Endothelial cell of umbilical vein (primary cell): Measurements from ENCODE around the gene ACOD1. TPM values are rescaled to one million over a fixed set of nuclear protein-coding genes. Genes with fewer than 3 reads are reported as not detected.

ENCODE experiments used
- BruUV-seq: library from RNA; stranded (reverse); fragments of 400-500 nt; replicated peaks from 2 replicates; lab custom pipeline; 2021; lab: Mats Ljungman, UMichigan
- CTCF ChIA-PET: fragments of 300-600, 350-600 bp; sonication (Branson Sonifier 250); formaldehyde crosslinking; loops from one replicate; lab custom pipeline; 2021; ENCODE audit warnings: antibody characterized with exemption, inconsistent platforms; lab: Charles Lee
- POLR2A ChIA-PET: fragments of 300-600, 350-600 bp; sonication (Branson Sonifier 250); formaldehyde crosslinking; loops from one replicate; lab custom pipeline; 2021; ENCODE audit warnings: antibody characterized with exemption, inconsistent platforms; lab: Charles Lee
- DNase-seq: peaks from one replicate; pipeline ENCODE4 v3.0.0-alpha.2; 2011; ENCODE audit warnings: low read depth, low spot score
- FAIRE-seq: peaks from 2 replicates; lab custom pipeline; 2011; peaks lifted over from hg19 to GRCh38; lab: Jason Lieb, UNC
- H2AFZ ChIP-seq: 2 replicates; pipeline ENCODE4 v1.6.0; 2012; ENCODE audit warnings: low read depth, low read length, control low read depth, inconsistent platforms
- H3K27ac ChIP-seq: 2 replicates; pipeline ENCODE4 v1.5.1; 2011; ENCODE audit warnings: low read depth, mild to moderate bottlenecking, control low read depth, low read length, moderate library complexity; ENCODE audit not compliant: insufficient read depth
- H3K27me3 ChIP-seq, 2 experiments: 2 replicates each; pipeline versions ENCODE4 v1.6.0 to v1.6.1; 2011; ENCODE audit warnings: low read length in 2 of 2, mixed read lengths in 1 of 2; ENCODE audit not compliant: control insufficient read depth in 2 of 2, insufficient read depth in 2 of 2
- H3K36me3 ChIP-seq, 2 experiments: 2 replicates in 1 of 2; 3 replicates in 1 of 2; pipeline ENCODE4 v1.5.1; 2011; ENCODE audit warnings: low read length in 2 of 2, mild to moderate bottlenecking in 1 of 2, moderate library complexity in 1 of 2; ENCODE audit not compliant: control insufficient read depth in 2 of 2, insufficient read depth in 2 of 2; ENCODE audit errors: extremely low read depth in 1 of 2
- H3K4me1 ChIP-seq: 3 replicates; pipeline ENCODE4 v1.5.1; 2011; ENCODE audit warnings: mild to moderate bottlenecking, low read length; ENCODE audit not compliant: control insufficient read depth, insufficient read depth; ENCODE audit errors: extremely low read depth
- H3K4me2 ChIP-seq: 2 replicates; pipeline ENCODE4 v1.6.1; 2011; ENCODE audit warnings: low read length, control low read depth, mixed read lengths; ENCODE audit not compliant: insufficient read depth
- H3K4me3 ChIP-seq, 3 experiments: fragments of 200-600 bp in 1 of 3; sonication (generic), shearing (Covaris generic) in 1 of 3; replicated peaks in 1 of 3; 2 replicates each; pipeline ENCODE4 v1.5.1; 2011 to 2016; ENCODE audit warnings: control low read depth in 3 of 3, low read length in 3 of 3, mild to moderate bottlenecking in 2 of 3, inconsistent platforms in 1 of 3, low read depth in 1 of 3, moderate library complexity in 1 of 3; ENCODE audit not compliant: insufficient read depth in 1 of 3
- H3K79me2 ChIP-seq: 2 replicates; pipeline ENCODE4 v1.6.0; 2012; ENCODE audit warnings: low read length, inconsistent platforms; ENCODE audit not compliant: control insufficient read depth, insufficient read depth
- H3K9ac ChIP-seq: replicated peaks from 2 replicates; pipeline ENCODE3; 2011; ENCODE audit warnings: low read length, control low read depth; ENCODE audit not compliant: insufficient read depth; ENCODE audit errors: extremely low read depth
- H3K9me1 ChIP-seq: replicated peaks from 3 replicates; pipeline ENCODE4 v1.6.0; 2011; ENCODE audit warnings: mild to moderate bottlenecking, low read length; ENCODE audit not compliant: control insufficient read depth, insufficient read depth; ENCODE audit errors: extremely low read depth
- H3K9me3 ChIP-seq: replicated peaks from 2 replicates; pipeline ENCODE4 v1.5.1; 2012; ENCODE audit warnings: low read length, inconsistent platforms; ENCODE audit not compliant: control insufficient read depth, insufficient read depth
- H4K20me1 ChIP-seq: replicated peaks from 2 replicates; pipeline ENCODE3; 2011; ENCODE audit warnings: mild to moderate bottlenecking, low read length; ENCODE audit not compliant: control insufficient read depth, insufficient read depth; ENCODE audit errors: extremely low read depth
- CTCF ChIP-seq, 2 donors: IDR thresholded peaks; 1 replicate in 1 of 2; 2 replicates in 1 of 2; pipeline ENCODE4 v1.5.1; 2011; ENCODE audit warnings: low read length in 2 of 2, mild to moderate bottlenecking in 2 of 2, moderate library complexity in 2 of 2, control low read depth in 1 of 2, inconsistent platforms in 1 of 2, low read depth in 1 of 2; ENCODE audit not compliant: insufficient read depth in 1 of 2; ENCODE audit errors: extremely low read depth in 1 of 2
- EZH2 ChIP-seq: IDR thresholded peaks from 2 replicates; pipeline ENCODE4 v1.6.1; 2012; ENCODE audit warnings: borderline replicate concordance, low read depth, mild to moderate bottlenecking, moderate library complexity, low read length, inconsistent platforms; ENCODE audit not compliant: severe bottlenecking
- FOS ChIP-seq: IDR thresholded peaks from 2 replicates; pipeline ENCODE4 v1.6.1; 2011; ENCODE audit warnings: mild to moderate bottlenecking, low read length, moderate library complexity, borderline replicate concordance; ENCODE audit not compliant: insufficient read depth
- GATA2 ChIP-seq: IDR thresholded peaks from 2 replicates; pipeline ENCODE4 v1.7.0; 2011; ENCODE audit warnings: low read depth, mild to moderate bottlenecking, moderate library complexity, mixed read lengths, low read length; ENCODE audit not compliant: insufficient read length, insufficient read depth
- JUN ChIP-seq: IDR thresholded peaks from 2 replicates; pipeline ENCODE4 v1.6.1; 2011; ENCODE audit warnings: borderline replicate concordance, low read depth; ENCODE audit not compliant: insufficient read length, insufficient read depth
- MAX ChIP-seq: IDR thresholded peaks from 2 replicates; pipeline ENCODE4 v1.6.1; 2011; ENCODE audit not compliant: insufficient read depth, insufficient read length
- dilution Hi-C: fragments of 300-500 bp; cut with MboI; formaldehyde crosslinking; loops from one replicate; pipeline ENCODE4 v1.15.0; 2019; ENCODE audit warnings: low sequenced_read_pairs; ENCODE audit not compliant: extremely low pct_ligation_motif_present
- intact Hi-C: fragments of 100-400 bp; cut with micrococcal nuclease; formaldehyde crosslinking; loops from one replicate; pipeline ENCODE4 v1.10.0; 2022
- polyA plus RNA-seq, 4 experiments: library from polyadenylated mRNA; depleted of rRNA in 3 of 4; stranded (reverse) in 3 of 4; unstranded in 1 of 4; fragments of >200 nt; gene quantifications; 2 replicates each; pipeline versions ENCODE4 v1.2.1 to v1.2.3, GENCODE V29; 2011 to 2012; ENCODE audit warnings: missing spikeins in 1 of 4
- total RNA-seq: library from RNA; stranded (reverse); gene quantifications from 2 replicates; pipeline ENCODE4 v1.2.3, GENCODE V29; 2021

ACOD1 gene
- total and polyA plus RNA-seq, 2 donors (not counting 3 experiments of a cell fraction or from before 2014, with no cell fraction given) = not detected

GRCh38 chr13:76983676-76984075 is 35.4 kb downstream of the ACOD1 start:
- dilution Hi-C loops = no loop called here

More at GRCh38 chr13:76983676-76984075, 35.4 kb downstream of the ACOD1 start:
- Histone ChIP-seq H4K20me1 (no peaks in the 10 kb centered on the region), H3K9me1 (no peaks in the 10 kb centered on the region), H3K27me3 (peaks cover 20 to 22% of the 10 kb centered on the region in 2 experiments), H3K9me3 (no peaks in the 10 kb centered on the region), H3K9ac (no peak overlapping the region), H3K4me2 (no peak overlapping the region), H2AFZ (no peak overlapping the region), H3K27ac (no peak overlapping the region), H3K4me1 (peaks cover 2% of the 10 kb centered on the region), H3K79me2 (no peaks in the 10 kb centered on the region), H3K36me3 (no peaks in the 10 kb centered on the region), H3K4me3 (no peak overlapping the region)
- CTCF ChIA-PET = no interaction called here
- intact Hi-C loops = loop anchor here (5.0 kb wide), 2 partner anchors 81 to 1286 kb away; no protein-coding TSS in a partner anchor
- TF ChIP-seq GATA2 (no peak), FOS (no peak), JUN (no peak), MAX (no peak), EZH2 (no peak), CTCF (IDR thresholded peaks at IDR 0.05; ENCODE audit: extremely low read depth in 1 of 2, insufficient read depth in 1 of 2, low read depth in 1 of 2, low read length in 2 of 2) (no peak)
- DNase-seq (no peak), FAIRE-seq (no peak)
- POLR2A ChIA-PET = no interaction called here
- no TSS peak for BruUV-seq
